Fibroblast of villous mesenchyme (primary cell): ENCODE data around the gene TOP3B. TPM values are rescaled to one million over a fixed set of nuclear protein-coding genes. Genes with fewer than 3 reads are reported as not detected.
A peak's percentile ranks its signal among the peaks of the same experiment; 100 is the strongest.

Source experiments
- DNase-seq: peaks from one replicate; pipeline ENCODE4 v3.0.0-alpha.2; 2010; ENCODE audit warnings: low read depth
- H3K4me3 ChIP-seq: 2 replicates; pipeline ENCODE4 v1.5.1; 2011; ENCODE audit warnings: low read depth, mild to moderate bottlenecking, low read length
- CTCF ChIP-seq: IDR thresholded peaks from 2 replicates; pipeline ENCODE4 v1.5.1; 2012; ENCODE audit warnings: low read depth, mild to moderate bottlenecking, low read length; ENCODE audit not compliant: insufficient read depth
- total RNA-seq: library from RNA; depleted of rRNA; stranded (reverse); fragments of >200 nt; gene quantifications from 2 replicates; pipeline ENCODE4 v1.2.3, GENCODE V29; 2012

The TOP3B gene
- total RNA-seq, 1 donor, result 33.2 TPM

DNA sequence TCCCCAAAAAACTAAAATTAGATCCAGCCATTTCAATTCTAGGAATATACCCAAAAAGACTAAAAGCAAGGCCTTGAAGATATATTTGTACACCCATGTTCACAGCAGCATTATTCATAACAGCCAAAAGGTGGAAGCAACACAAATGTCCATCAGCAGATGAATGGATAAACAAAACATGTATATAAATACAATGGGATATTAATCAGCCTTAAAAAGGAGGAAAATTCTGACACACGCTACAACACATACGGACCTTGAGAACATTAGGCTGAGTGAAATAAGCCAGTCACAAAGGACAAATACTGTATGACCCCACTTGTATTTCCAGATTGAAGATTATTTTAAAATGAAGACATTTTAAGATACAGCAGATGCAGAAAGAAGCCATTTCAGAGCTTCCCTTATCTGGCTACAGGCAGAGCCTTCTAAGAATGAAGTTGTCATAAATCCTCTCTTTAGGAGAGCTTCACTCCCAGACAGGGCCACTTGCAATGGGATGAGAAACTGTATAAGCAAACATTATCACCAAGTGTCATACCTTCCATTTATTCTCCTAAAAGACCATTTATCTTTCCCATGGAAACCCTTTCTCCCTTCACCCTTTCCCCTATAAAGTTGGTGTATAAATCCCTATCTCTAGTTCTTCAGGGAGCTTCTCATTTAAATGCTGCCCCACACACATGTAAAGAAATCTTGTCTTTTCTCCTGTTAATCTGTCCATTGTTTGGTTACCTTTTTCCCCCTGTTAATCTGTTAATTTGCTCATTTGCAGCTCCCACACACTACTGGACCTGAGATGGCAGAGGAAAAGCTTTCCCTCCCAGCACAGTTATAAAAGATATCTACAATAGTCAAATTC is 19.3 kb upstream of the TOP3B start:
- no peak for DNase-seq
- no peak for TF ChIP-seq CTCF
- H3K4me3 ChIP-seq, result no peak overlapping the region

GRCh38 chr22:21998595-21999247 is 16.1 kb upstream of the TOP3B start:
- TF ChIP-seq CTCF, result no peak
- H3K4me3 ChIP-seq, result no peak overlapping the region
- no peak for DNase-seq

DNA sequence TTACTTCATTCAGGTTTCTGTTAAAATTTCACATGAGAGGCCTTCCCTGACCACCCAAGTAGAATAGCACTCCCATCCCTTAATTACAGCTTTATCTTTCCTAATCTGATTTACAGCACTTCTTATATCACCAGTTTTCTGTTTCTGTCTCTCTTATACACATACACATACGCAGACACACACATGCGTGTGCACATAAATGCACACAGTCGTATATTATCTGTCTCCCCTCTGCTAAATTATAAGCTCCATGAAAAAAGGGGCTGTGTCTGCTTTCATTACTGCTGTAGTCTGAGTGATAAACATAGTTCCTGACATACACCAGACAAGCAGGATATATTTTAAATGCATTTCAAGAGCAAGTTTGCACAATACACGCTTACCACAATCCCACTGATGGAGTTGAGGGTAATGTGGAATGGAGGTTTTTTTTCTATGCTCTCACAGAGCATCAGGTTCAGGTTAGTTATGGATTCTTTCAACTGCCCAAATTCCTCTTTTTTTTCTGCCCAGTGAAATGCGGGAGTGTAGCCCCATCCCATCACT is 13.7 kb upstream of the TOP3B start:
- TF ChIP-seq CTCF, result no peak

DNA sequence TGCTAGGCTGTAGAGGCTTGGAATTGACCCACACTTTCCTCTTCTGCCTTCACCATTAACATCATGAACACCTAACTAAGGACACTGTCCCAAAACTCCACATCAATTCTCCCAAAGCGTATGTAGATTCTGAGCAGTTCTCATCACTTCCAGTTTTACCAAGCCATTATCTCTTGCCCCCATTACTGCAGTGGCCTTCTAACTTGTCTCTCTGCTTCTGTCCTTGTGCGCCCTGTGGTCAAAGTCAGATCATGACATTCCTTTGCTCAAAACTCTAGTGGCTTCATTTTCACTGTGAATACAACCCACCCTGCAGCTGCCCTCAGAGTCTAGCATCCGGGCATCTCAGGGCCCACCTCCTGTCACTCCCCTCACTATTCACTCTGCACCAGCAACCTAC is 13.1 kb upstream of the TOP3B start:
- DNase-seq, result no peak
- no peak overlapping the region for H3K4me3 ChIP-seq
- TF ChIP-seq CTCF, result no peak

More for the DNA sequence above, 13.7 kb upstream of the TOP3B start:
- DNase-seq, result peak; percentile 22
- no peak overlapping the region for H3K4me3 ChIP-seq

DNA sequence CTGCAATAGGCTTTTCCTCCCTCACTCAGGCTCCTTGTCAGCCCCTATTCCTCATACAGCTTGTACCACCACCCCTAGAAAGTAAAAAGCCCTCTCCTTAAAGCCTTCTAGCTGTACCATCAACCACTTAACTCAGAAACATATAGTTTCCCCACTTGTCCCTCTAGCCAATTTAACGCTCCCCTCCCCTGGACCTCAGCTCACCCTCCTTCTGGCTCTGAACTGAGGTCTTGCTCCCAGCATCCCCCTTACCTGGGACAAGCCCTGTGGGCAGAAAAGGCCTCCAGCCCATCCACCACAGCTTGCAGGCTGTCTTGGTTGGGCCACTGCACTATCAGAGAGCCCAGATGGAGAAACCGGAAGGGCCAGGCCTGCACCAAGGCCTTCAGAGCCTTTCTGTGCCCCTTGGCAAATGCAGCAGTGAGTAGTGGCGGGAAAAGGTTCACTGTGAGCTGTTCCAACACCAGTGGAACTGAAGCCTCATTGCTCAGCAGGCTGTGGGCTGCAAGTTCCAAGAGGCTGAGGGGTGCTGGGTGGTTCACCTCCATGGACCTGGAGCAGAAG is 12.4 kb upstream of the TOP3B start:
- no peak for DNase-seq
- TF ChIP-seq CTCF, result no peak
- no peak overlapping the region for H3K4me3 ChIP-seq

DNA sequence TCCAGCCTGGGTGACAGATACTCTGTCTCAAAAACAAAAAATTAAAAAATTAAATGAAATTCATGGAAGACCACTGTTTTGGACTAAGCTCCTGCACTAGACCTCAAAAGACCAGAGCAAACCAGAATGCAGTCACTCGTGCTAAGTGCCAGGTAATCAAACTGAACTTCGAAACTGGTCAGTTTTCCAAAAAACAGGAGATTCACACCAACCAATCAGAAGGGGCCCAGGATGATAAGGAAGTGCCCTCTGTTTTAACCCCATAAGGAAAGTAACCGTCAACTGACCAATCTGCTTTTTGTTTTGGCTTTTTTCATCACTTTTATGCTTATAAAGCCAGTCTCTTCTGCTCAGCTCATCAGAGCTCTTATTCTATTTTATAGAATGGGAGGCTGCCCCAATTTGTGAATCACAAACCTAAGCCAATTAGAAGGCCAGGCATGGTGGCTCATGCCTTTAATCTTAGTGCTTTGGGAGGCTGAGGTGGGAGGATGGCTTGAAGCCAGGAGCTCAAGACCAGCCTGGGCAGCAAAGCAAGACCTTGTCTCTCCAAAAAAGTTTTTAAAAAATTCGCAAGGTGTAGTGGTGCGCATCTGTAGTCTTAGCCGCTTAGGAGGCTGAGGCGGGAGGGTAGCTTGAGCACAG is 10.1 kb upstream of the TOP3B start:
- no peak for DNase-seq
- TF ChIP-seq CTCF, result no peak

More for the DNA sequence above, 10.1 kb upstream of the TOP3B start:
- H3K4me3 ChIP-seq, result no peak overlapping the region
